Nephron progenitor cell (in vitro differentiated cells): ENCODE results near the gene SLC25A42.

Experiments used
- DNase-seq: peaks from one replicate; pipeline ENCODE4 v3.0.0; 2021
- H3K27ac Mint-ChIP-seq: 2 replicates; pipeline ENCODE4 v1.8.0; 2021; ENCODE audit warnings: mild to moderate bottlenecking, moderate library complexity, mixed read lengths
- H3K27me3 Mint-ChIP-seq: 2 replicates; pipeline ENCODE4 v1.8.0; 2021; ENCODE audit warnings: mild to moderate bottlenecking, low read depth, mixed read lengths; ENCODE audit not compliant: poor library complexity
- H3K36me3 Mint-ChIP-seq: 2 replicates; pipeline ENCODE4 v1.8.0; 2021; ENCODE audit warnings: low read depth, mixed read lengths
- H3K4me1 Mint-ChIP-seq: 2 replicates; pipeline ENCODE4 v1.8.0; 2021; ENCODE audit warnings: mixed read lengths
- H3K4me3 Mint-ChIP-seq: 2 replicates; pipeline ENCODE4 v1.8.0; 2021; ENCODE audit warnings: mild to moderate bottlenecking, moderate library complexity, mixed read lengths
- H3K9me3 Mint-ChIP-seq: 2 replicates; pipeline ENCODE4 v1.8.0; 2021; ENCODE audit warnings: mild to moderate bottlenecking, moderate library complexity, mixed read lengths
- CTCF ChIP-seq: fragments of 200-600 bp; sonication (generic); IDR thresholded peaks from 2 replicates; pipeline ENCODE4 v1.5.0; 2021; ENCODE audit warnings: antibody characterized with exemption

Gene SLC25A42

GRCh38 chr19:19159534-19159933 is 95.7 kb downstream of the SLC25A42 start:
- Mint-ChIP-seq H3K9me3 (no peaks in the 10 kb centered on the region), H3K27me3 (peaks cover 5% of the 10 kb centered on the region), H3K4me3 (no peak overlapping the region), H3K36me3 (peaks cover 9% of the 10 kb centered on the region), H3K27ac (no peak overlapping the region), H3K4me1 (no peaks in the 10 kb centered on the region)
- no peak for TF ChIP-seq CTCF
- DNase-seq: no peak

- DNase-seq: no peak
- no peak for TF ChIP-seq CTCF
- no peak overlapping the region for H3K27ac Mint-ChIP-seq
- H3K27me3 Mint-ChIP-seq: peaks cover 5% of the 10 kb centered on the region
- no peak overlapping the region for H3K4me3 Mint-ChIP-seq
- peaks cover 9% of the 10 kb centered on the region for H3K36me3 Mint-ChIP-seq
- no peaks in the 10 kb centered on the region for H3K9me3 Mint-ChIP-seq
- no peaks in the 10 kb centered on the region for H3K4me1 Mint-ChIP-seq
Observed at GRCh38 chr19:19160461-19161035, 96.8 kb downstream of the SLC25A42 start.

- Mint-ChIP-seq H3K9me3 (no peaks in the 10 kb centered on the region), H3K27ac (no peak overlapping the region), H3K4me3 (no peak overlapping the region), H3K4me1 (no peaks in the 10 kb centered on the region), H3K27me3 (peaks cover 5% of the 10 kb centered on the region), H3K36me3 (no peaks in the 10 kb centered on the region)
- no peak for TF ChIP-seq CTCF
- no peak for DNase-seq
Observed at GRCh38 chr19:19162495-19162894, 98.7 kb downstream of the SLC25A42 start.
